HEK293 (cell line): ENCODE data around the gene STAMBPL1.
A peak's percentile ranks its signal among the peaks of the same experiment; 100 is the strongest.

Experiments
- CTCF ChIA-PET: fragments of 350-600 bp; formaldehyde crosslinking; extraction: SDS; loops from one replicate; lab custom pipeline; 2021; ENCODE audit warnings: antibody characterized with exemption; lab: Yijun Ruan, JAX
- POLR2A ChIA-PET: fragments of 300-600 bp; formaldehyde crosslinking; extraction: SDS; loops from one replicate; lab custom pipeline; 2020; ENCODE audit warnings: antibody characterized with exemption, inconsistent platforms; lab: Yijun Ruan, JAX
- H3K27ac ChIP-seq: fragments of 200-500 bp; sonication (Bioruptor generic); 2 replicates; pipeline ENCODE4 v1.5.1; 2014; ENCODE audit warnings: low read depth, low read length, control low read depth, inconsistent platforms; ENCODE audit errors: extremely low read depth
- H3K36me3 ChIP-seq, 2 experiments: fragments of 200-500 bp in 1 of 2; sonication (Bioruptor generic) in 1 of 2; 1 replicate in 1 of 2; 2 replicates in 1 of 2; pipeline ENCODE4 v1.5.1; 2014 to 2017; ENCODE audit warnings: inconsistent platforms in 2 of 2, low read length in 2 of 2; ENCODE audit not compliant: control insufficient read depth in 2 of 2, insufficient read depth in 1 of 2
- H3K4me1 ChIP-seq: fragments of 200-500 bp; sonication (Bioruptor generic); 2 replicates; pipeline ENCODE4 v1.5.1; 2014; ENCODE audit warnings: mild to moderate bottlenecking, low read length, inconsistent platforms; ENCODE audit not compliant: control insufficient read depth, insufficient read depth
- H3K4me3 ChIP-seq: 2 replicates; pipeline ENCODE4 v1.5.1; 2011; ENCODE audit warnings: low read depth, mild to moderate bottlenecking, control low read depth, low read length, moderate library complexity
- H3K9me3 ChIP-seq: fragments of 200-500 bp; sonication (Bioruptor generic); 2 replicates; pipeline ENCODE4 v1.5.1; 2014; ENCODE audit warnings: low read depth, low read length, inconsistent platforms; ENCODE audit not compliant: control insufficient read depth, insufficient read depth
- GLI4 ChIP-seq: fragments of 450-650 bp; formaldehyde crosslinking; IDR thresholded peaks from 2 replicates; pipeline ENCODE4 v1.5.1; 2016; ENCODE audit warnings: missing biosample characterization, missing genetic modification characterization
- GLIS1 ChIP-seq: fragments of 450-650 bp; formaldehyde crosslinking; IDR thresholded peaks from 2 replicates; pipeline ENCODE4 v1.5.1; 2016; ENCODE audit warnings: missing biosample characterization, missing genetic modification characterization
- IKZF3 ChIP-seq: fragments of 450-650 bp; IDR thresholded peaks from 2 replicates; pipeline ENCODE4 v1.5.0; 2018; ENCODE audit warnings: missing biosample characterization, mild to moderate bottlenecking, missing genetic modification characterization, moderate library complexity
- PRDM6 ChIP-seq: fragments of 450-650 bp; formaldehyde crosslinking; IDR thresholded peaks from 2 replicates; pipeline ENCODE4 v1.5.1; 2017; ENCODE audit warnings: missing biosample characterization, missing genetic modification characterization
- RBAK ChIP-seq: fragments of 450-650 bp; formaldehyde crosslinking; IDR thresholded peaks from 2 replicates; pipeline ENCODE4 v1.5.1; 2016; ENCODE audit warnings: missing biosample characterization, missing genetic modification characterization
- SP7 ChIP-seq: fragments of 450-650 bp; formaldehyde crosslinking; IDR thresholded peaks from 2 replicates; pipeline ENCODE4 v1.5.1; 2016; ENCODE audit warnings: missing biosample characterization, missing genetic modification characterization
- ZNF138 ChIP-seq: fragments of 450-650 bp; formaldehyde crosslinking; IDR thresholded peaks from 2 replicates; pipeline ENCODE4 v1.5.1; 2016; ENCODE audit warnings: missing biosample characterization, missing genetic modification characterization, borderline replicate concordance
- ZNF266 ChIP-seq: fragments of 450-650 bp; formaldehyde crosslinking; IDR thresholded peaks from 2 replicates; pipeline ENCODE4 v1.5.1; 2016; ENCODE audit warnings: missing biosample characterization, missing genetic modification characterization, low read depth
- ZNF311 ChIP-seq: fragments of 450-650 bp; formaldehyde crosslinking; IDR thresholded peaks from 2 replicates; pipeline ENCODE4 v1.5.1; 2017; ENCODE audit warnings: missing biosample characterization, missing genetic modification characterization, borderline replicate concordance
- ZNF335 ChIP-seq: fragments of 450-650 bp; formaldehyde crosslinking; conservative IDR thresholded peaks from 2 replicates; pipeline ENCODE4 v1.5.1; 2016; ENCODE audit warnings: missing biosample characterization, missing genetic modification characterization
- ZNF433 ChIP-seq: fragments of 450-650 bp; formaldehyde crosslinking; IDR thresholded peaks from 2 replicates; pipeline ENCODE4 v1.5.1; 2016; ENCODE audit warnings: missing biosample characterization, missing genetic modification characterization, low read depth
- ZNF548 ChIP-seq: fragments of 450-650 bp; formaldehyde crosslinking; IDR thresholded peaks from 2 replicates; pipeline ENCODE4 v1.5.1; 2016; ENCODE audit warnings: missing biosample characterization, missing genetic modification characterization
- ZNF560 ChIP-seq: fragments of 450-650 bp; formaldehyde crosslinking; IDR thresholded peaks from 2 replicates; pipeline ENCODE4 v1.5.1; 2017; ENCODE audit warnings: missing biosample characterization, missing genetic modification characterization, borderline replicate concordance
- ZNF600 ChIP-seq: fragments of 450-650 bp; formaldehyde crosslinking; IDR thresholded peaks from 2 replicates; pipeline ENCODE4 v1.5.1; 2016; ENCODE audit warnings: missing biosample characterization, missing genetic modification characterization
- ZNF610 ChIP-seq: fragments of 450-650 bp; formaldehyde crosslinking; IDR thresholded peaks from 2 replicates; pipeline ENCODE4 v1.5.1; 2016; ENCODE audit warnings: missing biosample characterization, missing genetic modification characterization, borderline replicate concordance
- ZNF639 ChIP-seq: fragments of 450-650 bp; formaldehyde crosslinking; IDR thresholded peaks from 2 replicates; pipeline ENCODE4 v1.5.1; 2016; ENCODE audit warnings: missing biosample characterization, missing genetic modification characterization
- ZNF664 ChIP-seq: fragments of 450-650 bp; formaldehyde crosslinking; IDR thresholded peaks from 2 replicates; pipeline ENCODE4 v1.5.1; 2016; ENCODE audit warnings: missing biosample characterization, missing genetic modification characterization
- ZNF677 ChIP-seq: fragments of 450-650 bp; IDR thresholded peaks from 2 replicates; pipeline ENCODE4 v1.5.0; 2018; ENCODE audit warnings: missing biosample characterization, mild to moderate bottlenecking, missing genetic modification characterization, moderate library complexity
- ZNF776 ChIP-seq: fragments of 450-650 bp; formaldehyde crosslinking; IDR thresholded peaks from 2 replicates; pipeline ENCODE4 v1.5.0; 2017; ENCODE audit warnings: missing biosample characterization, missing genetic modification characterization, borderline replicate concordance
- ZSCAN18 ChIP-seq: fragments of 450-650 bp; formaldehyde crosslinking; IDR thresholded peaks from 2 replicates; pipeline ENCODE4 v1.5.1; 2016; ENCODE audit warnings: missing biosample characterization, missing genetic modification characterization
- ZSCAN4 ChIP-seq: fragments of 450-650 bp; formaldehyde crosslinking; IDR thresholded peaks from 2 replicates; pipeline ENCODE4 v1.5.1; 2017; ENCODE audit warnings: missing biosample characterization, missing genetic modification characterization
- ZXDB ChIP-seq: fragments of 450-650 bp; formaldehyde crosslinking; IDR thresholded peaks from 2 replicates; pipeline ENCODE4 v1.5.1; 2016; ENCODE audit warnings: missing biosample characterization, missing genetic modification characterization
- TF ChIP-seq, protein P1 (sequence below): fragments of 450-650 bp; formaldehyde crosslinking; IDR thresholded peaks from 2 replicates; pipeline ENCODE4 v1.5.1; 2016; ENCODE audit warnings: missing biosample characterization, missing genetic modification characterization

Gene STAMBPL1

DNA sequence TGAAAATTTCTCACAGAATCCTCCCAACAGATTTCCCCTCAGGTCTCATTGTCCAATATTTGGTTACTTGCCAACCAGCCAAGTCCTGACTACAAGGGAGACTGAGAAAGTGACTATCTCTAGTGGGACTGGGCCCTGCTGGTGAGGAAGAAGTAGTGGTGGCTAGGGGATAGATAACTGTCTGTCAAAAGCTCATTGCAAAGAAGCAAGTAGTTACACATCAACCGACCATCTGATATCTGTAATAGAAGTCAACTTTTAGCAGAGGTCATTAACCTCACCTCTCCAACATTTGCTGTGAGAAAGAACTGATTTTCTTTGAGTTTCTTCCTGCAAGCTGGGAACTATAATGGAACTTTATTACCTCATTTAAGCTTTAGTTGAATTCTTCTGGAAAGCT is 15.2 kb downstream of the STAMBPL1 start:
- peaks cover 30% of the 10 kb centered on the region for H3K4me1 ChIP-seq
- no peak overlapping the region; the same call in 1 of the 2 replicates for H3K27ac ChIP-seq
- POLR2A ChIA-PET = interaction anchor here (1.1 kb wide), 1 partner anchor 15 kb away, joined by 3 read pairs; the partner anchor contains the start of gene STAMBPL1
- H3K4me3 ChIP-seq = no peak overlapping the region
- no peaks in the 10 kb centered on the region for H3K9me3 ChIP-seq
- CTCF ChIA-PET = interaction anchor here (0.6 to 1.9 kb wide), 5 partner anchors 17 to 59 kb away, joined by 3 to 9 read pairs (median 3); no protein-coding TSS in a partner anchor
- no peak for TF ChIP-seq ZNF639 (tag by site-specific recombination)
- TF ChIP-seq PRDM6 (tag by site-specific recombination) = 0 out of 2 replicates have a peak, but pooled peaks have one; percentile 13
- TF ChIP-seq ZNF664 (tag by site-specific recombination) = peak; percentile 73; the same call in 1 of the 2 replicates
- TF ChIP-seq ZNF433 = no peak
- TF ChIP-seq ZNF610 = no peak
- no peak for TF ChIP-seq ZNF311 (tag by site-specific recombination)
- no peak for TF ChIP-seq RBAK (tag by site-specific recombination)
- TF ChIP-seq ZNF776 (tag by site-specific recombination) = no peak
- no peak for TF ChIP-seq ZNF677 (tag by site-specific recombination)
- no peak for TF ChIP-seq ZNF560 (tag by site-specific recombination)
- no peak for TF ChIP-seq SP7 (tag by site-specific recombination)
- TF ChIP-seq ZNF138 = no peak
- TF ChIP-seq ZNF548 (tag by site-specific recombination) = no peak
- TF ChIP-seq ZNF600 = no peak
- no peaks in the 10 kb centered on the region for H3K36me3 ChIP-seq

DNA sequence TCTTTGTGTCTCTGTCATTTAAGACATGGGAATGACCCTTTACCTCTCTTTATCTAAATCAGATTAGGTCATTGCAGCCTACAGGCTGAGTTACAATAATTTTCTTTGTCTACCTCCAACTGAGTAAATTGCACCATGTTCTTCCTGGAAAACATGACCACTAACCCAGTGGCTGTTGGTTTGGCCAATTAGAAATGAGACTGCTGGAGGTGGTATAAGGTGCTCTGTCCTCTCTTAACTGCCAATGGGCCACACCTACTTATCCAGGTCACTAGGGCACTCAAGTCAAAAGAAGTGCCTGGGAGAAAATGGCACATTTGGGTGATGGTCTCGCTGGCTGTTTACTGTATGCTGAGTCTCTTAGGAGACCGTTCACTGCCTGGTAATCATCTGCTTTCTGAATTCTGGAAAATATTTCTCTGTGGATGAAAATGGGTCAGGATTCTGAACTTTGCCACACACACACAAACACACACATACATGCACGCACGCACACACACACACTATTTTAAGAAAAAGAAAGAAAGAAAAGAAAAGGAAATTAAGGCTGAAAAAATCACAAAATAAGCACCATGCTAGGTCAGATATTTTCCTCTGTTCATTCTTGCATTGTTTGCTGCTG is 16.4 kb downstream of the STAMBPL1 start:
- no peaks in the 10 kb centered on the region for H3K9me3 ChIP-seq
- H3K4me1 ChIP-seq = peaks cover 30% of the 10 kb centered on the region
- TF ChIP-seq ZXDB (tag by site-specific recombination) (peak; percentile 31; the same call in 1 of the 2 replicates), ZNF266 (tag by site-specific recombination) (no peak), IKZF3 (peak; percentile 14; the same call in 1 of the 2 replicates), ZNF335 (tag by site-specific recombination) (0 out of 2 replicates have a peak, but pooled peaks have one; percentile 31), ZSCAN4 (0 out of 2 replicates have a peak, but pooled peaks have one; percentile 32), GLI4 (tag by site-specific recombination) (no peak), ZSCAN18 (tag by site-specific recombination) (no peak), GLIS1 (tag by site-specific recombination) (peak; percentile 61)
- TF ChIP-seq, protein P1, sequence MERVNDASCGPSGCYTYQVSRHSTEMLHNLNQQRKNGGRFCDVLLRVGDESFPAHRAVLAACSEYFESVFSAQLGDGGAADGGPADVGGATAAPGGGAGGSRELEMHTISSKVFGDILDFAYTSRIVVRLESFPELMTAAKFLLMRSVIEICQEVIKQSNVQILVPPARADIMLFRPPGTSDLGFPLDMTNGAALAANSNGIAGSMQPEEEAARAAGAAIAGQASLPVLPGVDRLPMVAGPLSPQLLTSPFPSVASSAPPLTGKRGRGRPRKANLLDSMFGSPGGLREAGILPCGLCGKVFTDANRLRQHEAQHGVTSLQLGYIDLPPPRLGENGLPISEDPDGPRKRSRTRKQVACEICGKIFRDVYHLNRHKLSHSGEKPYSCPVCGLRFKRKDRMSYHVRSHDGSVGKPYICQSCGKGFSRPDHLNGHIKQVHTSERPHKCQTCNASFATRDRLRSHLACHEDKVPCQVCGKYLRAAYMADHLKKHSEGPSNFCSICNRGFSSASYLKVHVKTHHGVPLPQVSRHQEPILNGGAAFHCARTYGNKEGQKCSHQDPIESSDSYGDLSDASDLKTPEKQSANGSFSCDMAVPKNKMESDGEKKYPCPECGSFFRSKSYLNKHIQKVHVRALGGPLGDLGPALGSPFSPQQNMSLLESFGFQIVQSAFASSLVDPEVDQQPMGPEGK (tag by site-specific recombination) = no peak
- ChIA-PET POLR2A (interaction anchor here (1.0 to 1.1 kb wide), 2 partner anchors 16 to 17 kb away, joined by 3 read pairs; partner anchors contain the start of gene STAMBPL1), CTCF (interaction anchor here (1.2 to 1.6 kb wide), 2 partner anchors 36 to 38 kb away, joined by 3 to 5 read pairs; no protein-coding TSS in a partner anchor)
- no peak overlapping the region for H3K27ac ChIP-seq
- peaks cover 0 to under 1% of the 10 kb centered on the region in 2 experiments; a peak in 1 of 3 replicates for H3K36me3 ChIP-seq
- H3K4me3 ChIP-seq = no peak overlapping the region
